SU-DHL-6 (cell line): ENCODE data around the gene SYNC.

Experiments used
- EZH2phosphoT487 ChIP-seq: fragments of 200-600 bp; sonication (generic), shearing (Covaris generic); conservative IDR thresholded peaks from 2 replicates; pipeline ENCODE4 v1.6.1; 2018; ENCODE audit warnings: mild to moderate bottlenecking, antibody characterized with exemption, low read length, moderate library complexity, mixed read lengths
- TF ChIP-seq, protein P1 (sequence below): fragments of 200-600 bp; sonication (generic); IDR thresholded peaks from one replicate; pipeline ENCODE4 v1.5.1; 2017; ENCODE audit warnings: antibody characterized with exemption, mild to moderate bottlenecking, low read length, moderate library complexity; ENCODE audit not compliant: insufficient read depth, poor library complexity, severe bottlenecking

GRCh38 chr1:32748926-32749325, 46.4 kb upstream of the SYNC start:
- TF ChIP-seq, protein P1, sequence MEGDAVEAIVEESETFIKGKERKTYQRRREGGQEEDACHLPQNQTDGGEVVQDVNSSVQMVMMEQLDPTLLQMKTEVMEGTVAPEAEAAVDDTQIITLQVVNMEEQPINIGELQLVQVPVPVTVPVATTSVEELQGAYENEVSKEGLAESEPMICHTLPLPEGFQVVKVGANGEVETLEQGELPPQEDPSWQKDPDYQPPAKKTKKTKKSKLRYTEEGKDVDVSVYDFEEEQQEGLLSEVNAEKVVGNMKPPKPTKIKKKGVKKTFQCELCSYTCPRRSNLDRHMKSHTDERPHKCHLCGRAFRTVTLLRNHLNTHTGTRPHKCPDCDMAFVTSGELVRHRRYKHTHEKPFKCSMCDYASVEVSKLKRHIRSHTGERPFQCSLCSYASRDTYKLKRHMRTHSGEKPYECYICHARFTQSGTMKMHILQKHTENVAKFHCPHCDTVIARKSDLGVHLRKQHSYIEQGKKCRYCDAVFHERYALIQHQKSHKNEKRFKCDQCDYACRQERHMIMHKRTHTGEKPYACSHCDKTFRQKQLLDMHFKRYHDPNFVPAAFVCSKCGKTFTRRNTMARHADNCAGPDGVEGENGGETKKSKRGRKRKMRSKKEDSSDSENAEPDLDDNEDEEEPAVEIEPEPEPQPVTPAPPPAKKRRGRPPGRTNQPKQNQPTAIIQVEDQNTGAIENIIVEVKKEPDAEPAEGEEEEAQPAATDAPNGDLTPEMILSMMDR, result no peak
- no peak for TF ChIP-seq EZH2phosphoT487
